ENCODE results near the gene SEPTIN12. TPM values are rescaled to one million over a fixed set of nuclear protein-coding genes. Genes with fewer than 3 reads are reported as not detected.
A peak's percentile ranks its signal among the peaks of the same experiment; 100 is the strongest.

The SEPTIN12 gene
- total and polyA plus RNA-seq, 2 donors (not counting 3 experiments of a cell fraction or from before 2014, with no cell fraction given): not detected

GRCh38 chr16:4733211-4733742 is 54.9 kb downstream of the SEPTIN12 start:
- H3K9me1 ChIP-seq (replicated peaks; ENCODE audit: control insufficient read depth, extremely low read depth, insufficient read depth, low read length): no peaks in the 10 kb centered on the region
- POLR2A ChIA-PET: no interaction called here
- H3K4me3 ChIP-seq (replicated peaks in 1 of 3; ENCODE audit: insufficient read depth in 1 of 3, low read depth in 1 of 3, low read length in 3 of 3): peak overlapping the region; percentile 62 to 100 (median 76)
- intact Hi-C loops (cut with micrococcal nuclease) (no loop called here), dilution Hi-C loops (cut with MboI; ENCODE audit: extremely low pct_ligation_motif_present, low sequenced_read_pairs) (no loop called here)
- peak overlapping the region; percentile 78 for H3K9ac ChIP-seq (replicated peaks; ENCODE audit: extremely low read depth, insufficient read depth, low read length)
- no peaks in the 10 kb centered on the region for H4K20me1 ChIP-seq (replicated peaks; ENCODE audit: control insufficient read depth, extremely low read depth, insufficient read depth, low read length)
- H3K36me3 ChIP-seq (ENCODE audit: control insufficient read depth in 2 of 2, extremely low read depth in 1 of 2, insufficient read depth in 2 of 2, low read length in 2 of 2): peaks cover 0 to 6% of the 10 kb centered on the region in 2 experiments
- H3K4me1 ChIP-seq (ENCODE audit: control insufficient read depth, extremely low read depth, insufficient read depth, low read length): peaks cover 5% of the 10 kb centered on the region
- no peaks in the 10 kb centered on the region for H3K9me3 ChIP-seq (replicated peaks; ENCODE audit: control insufficient read depth, insufficient read depth, low read length)
- TF ChIP-seq MYC (IDR thresholded peaks at IDR 0.05; ENCODE audit: low read depth, low read length): no peak
- no peak for TF ChIP-seq GATA2 (IDR thresholded peaks at IDR 0.05; ENCODE audit: insufficient read depth, insufficient read length, low read depth, low read length)
- TF ChIP-seq POLR2A (IDR thresholded peaks at IDR 0.05; ENCODE audit: low read depth, low read length): no peak
- no peak for TF ChIP-seq JUN (IDR thresholded peaks at IDR 0.05; ENCODE audit: borderline replicate concordance, insufficient read depth, insufficient read length, low read depth)
- no peak for TF ChIP-seq CTCF (IDR thresholded peaks at IDR 0.05; ENCODE audit: extremely low read depth in 1 of 2, insufficient read depth in 1 of 2, low read depth in 1 of 2, low read length in 2 of 2)
- TF ChIP-seq POLR2AphosphoS5 (IDR thresholded peaks at IDR 0.05; ENCODE audit: insufficient read depth, low read depth, low read length): no peak
- no peak for TF ChIP-seq EZH2 (IDR thresholded peaks at IDR 0.05; ENCODE audit: borderline replicate concordance, low read depth, low read length, severe bottlenecking)
- TF ChIP-seq, protein P1, sequence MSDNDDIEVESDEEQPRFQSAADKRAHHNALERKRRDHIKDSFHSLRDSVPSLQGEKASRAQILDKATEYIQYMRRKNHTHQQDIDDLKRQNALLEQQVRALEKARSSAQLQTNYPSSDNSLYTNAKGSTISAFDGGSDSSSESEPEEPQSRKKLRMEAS (IDR thresholded peaks at IDR 0.05; ENCODE audit: insufficient read depth, insufficient read length): no peak
- TF ChIP-seq FOS (IDR thresholded peaks at IDR 0.05; ENCODE audit: borderline replicate concordance, insufficient read depth, low read length): no peak
- BruUV-seq (replicated peaks): no TSS peak
- H2AFZ ChIP-seq (ENCODE audit: low read depth, low read length): peak overlapping the region; percentile 99
- peaks cover 9% of the 10 kb centered on the region for H3K79me2 ChIP-seq (ENCODE audit: control insufficient read depth, insufficient read depth, low read length)
- CTCF ChIA-PET: interaction anchor here (1.1 to 1.4 kb wide), 2 partner anchors 30 to 109 kb away, joined by 3 read pairs; partner anchors contain the start of gene MGRN1
- FAIRE-seq (no peak), DNase-seq (ENCODE audit: low read depth, low spot score) (no peak)
- no peaks in the 10 kb centered on the region for H3K27me3 ChIP-seq (ENCODE audit: control insufficient read depth in 2 of 2, insufficient read depth in 2 of 2, low read length in 2 of 2)
- H3K27ac ChIP-seq (ENCODE audit: insufficient read depth, low read depth, low read length): no peak overlapping the region
- peak overlapping the region; percentile 86 for H3K4me2 ChIP-seq (ENCODE audit: insufficient read depth, low read length)

All from endothelial cell of umbilical vein (primary cell).